Inflammatory macrophage treated with lipopolysaccharide for 1 hour (primary cell): Measurements from ENCODE around the gene SEMA4D.

ENCODE experiments used
- DNase-seq, 2 donors: peaks; one replicate each; pipeline ENCODE4 v3.0.0-alpha.2; 2020 to 2022

Gene SEMA4D

DNA sequence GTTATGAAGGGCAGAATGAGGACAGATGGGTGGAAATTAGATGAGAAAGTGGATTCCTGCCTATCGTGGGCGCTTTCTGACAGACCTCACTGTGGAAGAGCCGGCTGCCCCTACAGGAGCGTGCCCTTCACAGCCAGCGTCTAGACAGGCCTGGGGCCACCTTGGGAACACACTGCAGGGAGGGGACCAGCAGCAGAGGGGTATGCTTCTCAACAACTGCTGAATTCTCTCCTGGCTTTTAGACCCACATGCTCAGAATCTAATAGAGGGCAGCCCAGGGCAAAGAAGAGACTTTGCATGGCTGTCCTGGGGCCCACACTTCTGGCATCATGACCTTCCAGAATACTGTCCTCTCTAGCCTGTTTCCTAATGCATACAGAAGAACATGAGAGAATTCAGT is 2.1 kb upstream of the SEMA4D start:
- DNase-seq, result no peak

DNA sequence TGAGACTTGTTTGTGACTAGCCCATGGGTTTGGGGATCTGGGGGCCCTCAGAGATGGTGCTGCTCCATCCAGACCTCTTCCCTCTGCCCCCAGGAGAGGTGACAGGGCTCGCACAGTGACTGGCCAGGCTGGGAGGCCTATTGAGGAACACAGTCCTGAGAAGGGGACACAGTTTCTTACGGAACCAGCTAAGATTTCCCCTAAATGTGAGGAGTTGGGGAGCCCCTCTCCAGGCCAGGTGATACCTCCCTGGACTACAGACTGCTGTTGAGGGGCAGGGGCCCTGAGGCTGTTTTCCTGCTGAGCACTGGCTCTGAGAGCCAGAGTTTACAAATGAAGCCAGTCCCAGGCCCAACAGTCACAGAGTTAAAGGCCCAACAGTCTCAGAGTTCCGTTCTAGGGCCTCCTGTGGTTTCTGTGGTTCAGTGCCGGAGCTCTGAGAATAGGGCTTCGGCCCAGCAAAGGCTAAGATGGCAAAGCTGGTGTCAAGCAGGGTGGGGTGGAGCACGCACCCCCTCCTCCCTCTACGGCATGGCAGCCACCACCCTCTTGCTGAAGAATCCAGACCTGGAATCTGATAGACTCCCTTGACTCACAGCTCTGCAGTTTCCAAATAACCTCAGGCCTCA is 1.1 kb upstream of the SEMA4D start:
- DNase-seq, result no peak

DNA sequence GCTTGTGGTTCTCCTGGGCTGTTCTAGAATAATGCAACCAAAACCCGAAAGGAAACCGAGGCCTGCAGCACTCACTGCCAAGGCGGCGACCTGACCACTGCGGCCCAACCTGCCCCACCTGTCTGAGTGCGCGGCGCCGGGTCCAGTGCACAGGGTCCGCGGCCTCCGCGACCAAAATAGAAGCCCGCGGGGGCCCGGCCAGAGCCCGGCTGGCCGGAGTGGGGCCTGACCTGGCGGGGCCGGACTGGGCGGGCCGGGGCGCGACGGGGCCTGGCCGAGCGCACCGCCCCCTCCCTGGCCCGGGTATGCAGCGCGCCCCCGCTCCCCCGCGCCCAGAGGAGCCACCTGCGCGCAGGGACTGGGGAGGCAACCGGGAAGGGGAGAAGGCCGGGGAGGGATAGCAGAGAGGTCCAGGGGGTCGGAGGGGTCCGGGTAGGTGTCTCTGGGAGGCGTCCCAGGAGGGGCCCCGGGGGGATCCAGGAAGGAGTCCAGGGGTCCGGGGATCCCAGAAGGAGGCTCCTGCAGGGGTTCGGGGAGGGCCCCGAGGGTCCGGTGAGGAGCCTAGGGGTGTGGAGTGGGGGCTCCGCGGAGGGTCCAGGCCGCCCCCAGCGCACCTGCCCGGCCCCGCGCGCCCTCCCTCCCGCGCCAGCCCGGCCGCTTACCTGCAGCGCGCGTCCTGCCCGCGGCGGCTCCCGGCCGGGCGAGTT is 503 bp downstream of the SEMA4D start:
- no peak for DNase-seq

DNA sequence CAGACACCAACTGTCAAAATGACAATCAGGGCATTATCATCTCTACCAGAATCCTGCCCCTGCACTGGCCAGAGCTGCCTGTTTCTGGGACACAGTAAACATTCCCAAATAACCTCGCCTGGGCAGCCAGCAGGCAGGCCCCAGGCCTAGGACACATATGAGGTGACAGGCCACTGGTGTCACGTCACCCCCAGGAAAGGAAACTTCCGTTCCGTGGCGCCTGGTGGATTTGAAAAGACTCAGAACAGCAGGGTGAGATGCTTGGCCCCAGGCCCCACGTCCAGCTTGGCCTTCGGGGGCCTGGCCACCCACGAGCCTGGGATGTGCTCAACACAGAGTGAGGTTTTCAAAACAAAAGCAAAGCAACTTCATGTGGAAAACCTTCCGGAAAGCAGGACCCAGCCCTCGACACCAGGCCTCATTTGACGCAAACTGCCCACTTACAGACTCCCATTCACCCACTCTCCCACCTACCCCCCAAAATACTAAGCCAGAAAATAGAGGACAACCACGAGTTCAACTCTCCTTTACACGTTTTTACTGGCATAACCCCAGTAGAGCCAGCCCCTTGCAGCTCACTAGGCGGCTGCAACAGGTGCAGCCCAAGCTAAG is 1.2 kb downstream of the SEMA4D start:
- peak in 1 of 2 donors; percentile 37 for DNase-seq

DNA sequence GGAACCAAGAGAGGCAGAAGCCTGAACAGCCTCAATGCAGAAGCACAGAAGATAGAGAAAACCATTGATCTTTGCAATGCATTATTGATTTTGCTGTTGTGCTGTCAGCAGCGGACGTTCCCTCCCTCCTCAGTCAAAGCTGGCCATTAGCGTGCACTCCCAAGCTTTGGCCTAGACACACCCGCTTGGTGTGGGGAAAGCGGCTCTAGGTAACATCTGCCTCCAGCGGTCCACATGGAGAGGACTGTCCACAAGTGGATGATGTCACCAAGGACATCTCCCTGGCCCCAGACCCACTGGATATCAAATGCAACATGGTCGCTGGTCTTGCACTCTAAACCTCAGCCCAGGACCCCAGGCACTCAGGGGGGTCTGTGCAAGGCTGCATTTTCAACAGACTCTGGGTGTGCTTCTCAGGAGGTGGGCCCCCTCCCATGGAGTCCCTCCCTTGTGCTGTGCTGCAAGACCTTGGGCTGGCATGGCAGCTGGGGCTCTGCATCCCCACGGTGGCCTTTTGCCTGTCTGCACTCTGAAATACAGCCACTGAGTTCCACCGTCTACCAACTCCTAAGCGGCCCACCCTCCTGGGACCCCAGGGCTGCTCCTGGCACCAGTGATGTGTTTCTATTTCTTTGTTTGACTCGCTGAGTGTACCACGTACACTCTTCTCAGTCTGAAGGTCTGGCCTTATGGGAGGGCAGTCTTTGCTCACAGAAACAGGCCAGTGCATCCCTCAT is 1.9 kb downstream of the SEMA4D start:
- no peak for DNase-seq

DNA sequence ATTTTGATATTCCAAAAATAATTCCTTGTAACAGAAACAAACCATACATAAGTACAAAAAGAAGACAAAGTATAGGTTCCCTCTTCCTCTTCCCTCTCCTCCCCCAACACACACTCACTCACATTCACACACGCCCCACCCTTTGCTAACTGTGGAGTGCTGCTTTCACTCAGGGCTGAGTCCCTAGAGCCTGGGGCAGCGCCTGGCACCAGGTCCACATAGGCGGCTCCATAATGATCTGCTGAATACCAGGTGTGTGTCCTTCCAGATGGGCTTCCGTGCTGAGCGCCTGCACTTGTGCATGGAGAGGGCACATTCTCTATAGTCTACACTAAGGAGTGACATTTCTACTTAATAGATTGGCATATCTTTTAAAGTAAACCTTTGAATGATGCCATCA is 3.7 kb downstream of the SEMA4D start:
- peak in 1 of 2 donors; percentile 21 for DNase-seq

DNA sequence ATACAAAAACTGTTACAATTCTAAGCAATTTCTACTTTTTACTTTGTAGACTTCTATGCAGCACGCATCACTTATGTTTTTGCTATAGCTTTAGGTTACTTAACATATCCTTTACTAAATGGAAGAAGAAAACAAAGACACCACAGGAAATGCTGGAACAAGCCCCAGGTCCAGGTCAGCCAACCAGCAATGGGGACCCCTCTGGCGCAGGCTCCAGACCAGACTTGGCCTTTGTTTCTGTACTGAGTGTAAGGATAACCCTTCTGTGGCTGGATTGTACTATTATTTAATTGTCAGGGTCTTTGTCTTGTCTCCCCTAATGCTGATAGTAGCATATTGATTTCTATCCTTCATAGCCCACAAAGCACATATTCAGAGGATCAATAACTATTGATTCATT is 4.2 kb downstream of the SEMA4D start:
- no peak for DNase-seq

DNA sequence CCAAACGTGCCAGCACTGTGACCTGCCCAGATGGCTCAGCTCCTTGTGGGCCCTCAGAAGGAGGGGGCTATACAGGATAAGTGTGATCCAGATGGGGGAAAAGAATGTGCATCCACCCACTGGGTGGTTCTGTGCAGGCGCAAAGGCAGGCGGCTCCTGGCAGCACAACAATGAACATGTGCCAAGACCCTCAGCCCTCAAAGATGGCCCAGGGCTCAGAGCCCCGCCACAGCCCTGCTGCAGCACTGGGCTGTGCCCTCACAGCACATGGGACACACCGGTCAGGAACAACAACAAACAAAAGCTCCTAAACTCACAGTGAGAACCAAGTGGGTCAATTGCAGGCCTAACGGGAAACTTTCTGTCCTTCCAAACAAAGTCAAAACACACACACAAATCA is 4.7 kb downstream of the SEMA4D start:
- no peak for DNase-seq

DNA sequence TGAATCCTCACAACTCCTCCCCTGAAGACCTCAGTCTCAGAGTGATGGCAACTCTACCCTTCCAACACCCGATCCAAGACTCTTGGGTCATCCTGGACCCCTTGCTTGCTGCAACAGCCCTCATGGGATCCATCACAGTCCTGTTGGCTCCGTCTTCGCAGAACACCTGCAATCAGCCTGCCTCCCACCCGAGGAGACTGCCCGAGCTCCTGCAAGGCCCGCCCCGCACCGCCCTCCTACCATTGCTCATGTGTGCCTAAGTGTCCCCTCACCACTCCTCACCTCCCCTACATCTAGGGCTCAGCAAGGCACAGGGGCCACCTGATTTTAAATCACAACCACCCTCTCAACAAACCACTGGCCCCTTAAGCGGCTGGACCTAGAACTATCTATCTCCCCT is 5.3 kb downstream of the SEMA4D start:
- no peak for DNase-seq

DNA sequence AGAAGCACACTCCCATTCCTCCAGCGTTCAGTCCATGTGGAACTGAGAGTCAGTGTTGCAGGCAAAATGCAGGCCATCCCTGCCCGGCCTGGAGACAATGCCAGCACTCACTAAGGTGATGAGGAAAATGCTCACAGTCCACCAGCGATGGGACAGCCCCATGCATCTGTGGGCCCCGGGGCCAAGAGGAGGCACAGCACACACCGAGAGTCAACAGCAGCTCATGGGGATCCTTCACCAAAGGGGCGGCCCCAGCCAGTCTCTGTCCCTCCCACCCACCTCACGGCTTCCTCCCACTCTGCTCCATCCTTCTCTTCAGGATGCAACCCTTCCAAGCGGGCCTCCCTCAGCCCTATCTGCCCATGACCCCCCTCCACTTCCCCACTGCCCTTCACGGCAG is 6.2 kb downstream of the SEMA4D start:
- no peak for DNase-seq

DNA sequence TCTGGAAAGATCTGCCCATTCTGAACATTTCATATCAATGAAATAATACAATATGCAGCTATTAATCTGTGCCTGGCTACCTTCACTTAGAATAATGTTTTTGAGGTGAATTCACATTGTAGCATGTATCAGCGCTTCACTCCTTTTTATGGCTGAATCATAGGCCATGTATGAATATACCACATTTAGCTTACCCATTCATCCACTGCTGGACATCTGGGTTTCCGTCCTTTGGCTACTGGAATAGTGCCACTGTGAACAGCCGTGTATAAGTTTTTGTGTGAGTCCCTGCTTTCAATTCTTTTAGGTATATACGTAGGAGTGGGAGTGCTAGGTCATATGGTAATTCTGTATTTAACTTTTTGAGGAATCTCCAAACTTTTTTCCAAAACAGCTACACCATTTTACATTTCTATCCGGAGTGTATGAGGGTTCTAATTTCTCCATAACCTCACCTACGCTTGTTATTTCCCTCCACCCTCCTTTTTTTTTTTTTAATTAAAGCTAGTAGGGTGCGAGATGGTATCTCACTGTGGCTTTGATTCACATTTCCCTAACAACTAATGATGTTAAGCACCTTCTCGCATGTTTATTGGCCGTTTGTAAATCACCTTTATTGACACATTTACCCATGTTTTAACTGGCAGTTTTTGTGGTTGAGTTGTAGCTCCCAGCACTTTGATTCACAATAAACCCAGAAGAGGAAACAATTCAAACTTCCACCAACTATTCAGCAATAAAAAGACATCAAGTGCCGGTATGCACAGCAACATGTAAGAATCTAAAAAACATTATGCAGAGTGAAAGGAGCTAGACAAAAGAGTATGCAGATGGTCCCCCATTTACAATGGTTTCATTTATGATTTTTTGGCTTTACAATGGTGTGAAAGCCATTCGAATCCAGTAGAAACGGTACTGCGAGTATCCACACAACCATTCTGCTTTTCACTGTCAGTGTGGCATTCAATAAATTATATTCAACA is 8.1 kb downstream of the SEMA4D start:
- no peak for DNase-seq

DNA sequence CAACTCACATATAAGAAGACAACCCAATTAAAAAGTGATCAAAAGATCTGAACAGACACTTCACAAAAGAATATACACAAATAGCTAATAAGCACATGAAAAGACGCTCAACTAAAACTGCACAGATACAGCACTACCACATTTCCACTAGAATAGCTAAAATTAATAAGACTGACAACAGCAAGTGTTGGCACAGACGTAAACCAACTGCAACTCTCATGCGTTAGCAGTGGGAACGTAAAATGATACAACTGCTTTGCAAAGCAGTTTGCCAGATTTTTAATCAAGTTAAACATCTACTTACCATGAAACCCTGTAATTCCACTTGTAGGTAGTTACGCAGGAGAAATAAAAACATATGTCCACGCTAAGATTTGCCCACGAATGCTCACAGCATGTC is 9.0 kb downstream of the SEMA4D start:
- no peak for DNase-seq

DNA sequence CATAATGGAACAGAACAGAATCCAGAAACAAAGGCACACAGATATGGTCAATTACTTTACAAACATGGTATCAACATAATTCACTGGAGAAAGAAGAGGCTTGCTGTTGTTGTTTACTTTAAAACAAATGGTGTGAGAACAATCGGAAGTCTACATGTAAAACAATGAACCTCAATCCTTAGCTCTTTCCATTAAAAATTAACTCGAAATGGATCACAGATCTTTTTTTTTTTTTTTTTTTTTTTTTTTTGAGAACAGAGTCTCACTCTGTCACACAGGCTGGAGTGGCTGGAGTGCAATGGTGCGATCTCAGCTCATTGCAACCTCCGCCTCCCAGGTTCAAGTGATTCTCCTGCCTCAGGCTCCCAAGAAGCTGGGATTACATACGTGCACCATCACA is 9.8 kb downstream of the SEMA4D start:
- no peak for DNase-seq

DNA sequence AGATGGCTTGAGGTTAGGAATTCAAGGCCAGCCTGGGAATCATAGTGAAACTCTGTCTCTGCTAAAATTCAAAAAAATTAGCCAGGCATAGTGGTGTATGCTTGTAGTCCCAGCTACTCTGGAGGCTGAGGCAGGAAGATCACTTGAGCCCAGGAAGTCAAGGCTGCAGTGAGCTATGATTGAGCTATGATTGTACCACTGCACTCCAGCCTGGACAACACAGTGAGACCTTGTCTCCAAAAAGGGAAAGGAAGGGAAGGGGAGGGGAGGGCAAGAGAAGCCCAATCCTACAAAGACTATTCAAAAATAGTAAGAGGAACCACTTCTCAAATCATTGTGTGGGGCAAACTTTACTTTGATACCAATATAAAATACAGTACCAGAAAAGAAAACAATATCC is 11.2 kb downstream of the SEMA4D start:
- DNase-seq, result no peak

DNA sequence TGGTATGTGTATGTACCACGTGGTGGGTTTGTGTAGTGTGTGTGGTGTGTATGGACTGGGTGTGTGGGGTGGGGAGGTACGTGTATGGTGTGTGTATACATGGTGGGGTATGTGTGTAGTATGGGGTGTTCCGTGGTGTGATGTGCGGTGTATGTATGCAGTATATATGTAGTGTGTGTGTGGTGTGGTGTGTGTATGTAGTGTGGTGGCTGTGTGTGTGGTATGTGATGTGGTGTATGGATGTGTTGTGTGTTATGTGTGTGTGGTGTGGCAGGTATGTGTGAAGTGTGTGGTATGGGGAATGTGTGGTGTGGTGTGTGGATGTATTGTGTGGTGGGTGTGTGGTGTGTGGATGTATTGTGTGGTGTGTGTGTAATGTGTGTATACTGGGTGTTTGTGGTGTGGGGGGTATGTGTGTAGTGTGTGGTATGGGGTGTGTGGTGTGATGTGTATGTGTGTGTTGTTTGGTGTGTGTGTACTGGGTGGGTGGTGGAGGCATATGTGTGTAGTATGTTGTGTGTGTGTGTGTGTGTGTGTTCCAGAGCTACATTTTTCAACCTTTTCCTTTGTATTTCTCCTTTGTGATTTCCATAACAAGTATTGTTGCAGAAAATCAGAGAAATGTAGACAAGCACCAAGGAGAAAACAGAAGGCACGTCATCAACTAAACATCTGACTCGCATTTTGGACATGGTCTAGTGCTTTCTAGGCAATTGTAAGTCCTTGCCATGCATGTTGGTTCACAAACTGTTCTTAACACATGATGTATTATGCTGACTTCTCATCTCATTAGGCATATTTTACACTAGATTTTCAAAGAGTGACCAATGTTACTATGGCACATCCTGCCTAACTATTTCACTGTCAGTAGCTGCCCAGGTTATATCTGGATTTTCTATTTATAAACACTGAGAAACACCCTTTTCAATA is 13.2 kb downstream of the SEMA4D start:
- DNase-seq, result no peak

DNA sequence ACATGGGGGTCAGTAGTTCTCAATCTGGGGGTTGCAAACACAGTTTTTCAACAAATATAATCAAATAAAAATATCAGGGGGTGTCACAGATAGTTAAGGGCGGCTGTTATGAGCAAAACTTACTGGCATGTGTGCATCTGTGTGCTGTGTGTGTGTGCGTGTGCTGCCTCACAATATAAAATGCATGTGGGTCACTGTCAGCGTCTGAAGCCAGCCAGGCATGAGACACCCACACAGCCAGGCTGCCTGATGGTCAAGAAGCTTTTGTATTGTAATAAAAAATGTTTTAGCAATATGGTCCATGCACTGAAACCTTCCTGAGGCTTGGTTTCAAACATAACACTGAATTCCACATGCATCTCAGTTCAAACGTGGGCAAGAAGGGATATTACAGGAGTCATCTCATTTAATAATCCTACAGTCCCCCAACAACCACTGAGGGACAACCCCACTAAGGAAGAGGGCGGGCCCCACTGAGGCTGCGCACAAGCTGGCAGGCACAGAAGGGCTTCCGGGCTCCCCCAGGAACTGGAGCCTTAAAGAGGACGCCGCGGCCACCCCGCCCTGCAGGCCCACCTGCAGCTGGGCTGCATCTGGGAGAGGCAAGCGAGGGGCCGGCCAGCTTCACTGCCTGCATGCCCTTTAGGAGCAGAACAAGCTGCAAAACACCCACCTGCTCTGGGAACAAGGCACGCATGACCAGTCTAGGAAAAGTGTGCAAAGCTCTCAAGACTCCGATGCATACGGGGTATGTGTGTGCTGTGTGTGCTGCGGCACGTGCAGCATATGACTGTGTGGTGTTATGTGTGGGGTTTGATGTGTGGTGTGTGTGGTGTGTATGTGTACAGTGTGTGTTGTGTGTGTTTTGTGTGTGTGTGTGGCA is 14.1 kb downstream of the SEMA4D start:
- no peak for DNase-seq

DNA sequence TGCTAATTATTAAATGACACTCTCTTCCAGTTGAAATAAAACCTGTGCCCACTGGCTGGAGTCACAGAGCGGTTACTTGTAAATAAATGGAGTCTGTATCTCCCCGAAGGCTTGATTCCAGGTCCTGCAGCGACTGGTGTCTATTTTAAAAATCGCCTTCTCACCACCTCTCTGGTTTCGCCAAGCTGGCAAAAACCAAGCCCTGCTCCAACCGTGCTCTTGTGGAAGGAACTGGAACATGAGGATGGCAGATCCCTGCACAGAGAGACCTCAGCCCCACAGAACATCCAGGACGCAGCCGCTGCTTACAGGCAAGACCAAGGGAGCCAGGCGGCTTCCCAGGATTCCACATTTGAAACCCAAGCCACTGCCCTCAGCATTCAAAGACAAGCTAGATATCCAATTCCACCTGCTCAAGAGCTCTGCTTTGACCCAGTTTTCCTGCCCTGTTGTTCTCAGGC is 15.0 kb downstream of the SEMA4D start:
- no peak for DNase-seq

DNA sequence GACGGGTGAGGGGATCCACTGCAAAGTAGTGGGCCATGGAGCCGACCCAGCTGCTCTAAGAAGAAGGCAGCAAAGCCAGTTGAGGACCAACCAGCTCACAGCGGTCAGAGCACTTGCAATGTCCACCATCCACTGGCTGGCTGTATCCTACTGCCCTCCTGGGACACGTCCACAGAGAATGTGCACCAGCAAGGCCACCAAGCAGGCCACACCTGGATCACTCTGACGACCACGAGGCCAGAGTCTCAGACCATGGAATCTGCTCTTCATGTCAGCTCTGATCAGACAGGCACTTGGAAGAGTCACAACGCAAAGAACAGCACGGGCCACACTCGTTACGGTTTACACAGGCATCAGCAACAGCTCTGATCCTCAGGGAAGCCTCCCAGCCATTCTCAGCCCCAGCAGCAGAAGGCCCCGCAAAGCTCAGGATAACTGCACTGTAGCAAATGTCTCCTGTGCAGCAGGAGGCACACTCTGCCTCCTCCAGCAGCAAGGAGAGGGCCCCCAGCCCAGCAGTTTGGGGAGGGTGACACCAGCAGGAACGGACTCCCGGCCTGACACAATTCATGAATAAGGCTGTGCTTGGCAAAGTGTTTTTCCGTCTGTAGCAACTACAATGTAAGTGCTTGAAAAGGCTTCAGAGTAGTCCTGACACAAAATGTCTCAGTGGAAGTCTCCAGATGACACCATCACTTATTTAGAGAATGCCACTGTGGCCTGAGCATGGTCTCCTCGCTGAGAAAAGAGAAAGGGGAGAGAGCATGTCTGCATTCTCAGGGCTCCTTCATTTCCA is 15.7 kb downstream of the SEMA4D start:
- no peak for DNase-seq

DNA sequence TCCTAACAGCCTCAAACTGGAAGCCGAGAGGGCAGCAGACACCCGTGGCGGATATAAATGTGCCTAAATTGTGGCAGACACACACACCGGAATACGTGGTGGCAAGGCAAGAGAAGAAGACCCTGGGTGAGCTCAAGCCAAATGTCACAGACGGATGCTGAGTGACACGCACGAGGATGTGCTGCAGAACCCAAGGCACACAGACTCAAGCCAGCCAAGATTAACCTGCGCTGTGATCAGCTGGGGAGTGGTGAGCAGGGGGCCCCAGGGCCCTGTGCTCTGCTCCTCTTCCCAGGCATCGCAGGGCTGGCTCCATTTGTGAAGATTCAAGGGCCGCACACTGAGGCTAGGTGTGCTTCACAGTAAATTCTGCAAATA is 16.4 kb downstream of the SEMA4D start:
- DNase-seq, result no peak
